Smooth muscle cell (in vitro differentiated cells): Measurements from ENCODE around the gene PTPRN2. TPM values are rescaled to one million over a fixed set of nuclear protein-coding genes. Genes with fewer than 3 reads are reported as not detected.

ENCODE experiments used
- DNase-seq: peaks from one replicate; lab custom pipeline; 2025; ENCODE audit not compliant: unreplicated experiment; lab: John Stamatoyannopoulos, UW
- H2AFZ ChIP-seq: fragments of 200-600 bp; sonication (generic); 2 replicates; pipeline ENCODE4 v1.6.0; 2016; ENCODE audit warnings: antibody characterized with exemption, low read depth, mild to moderate bottlenecking
- H3F3A ChIP-seq: fragments of 200-600 bp; sonication (generic); 2 replicates; pipeline ENCODE4 v1.6.0; 2017; ENCODE audit warnings: antibody characterized with exemption, low read depth
- H3K27ac ChIP-seq: fragments of 200-600 bp; sonication (generic); 2 replicates; pipeline ENCODE4 v1.5.1; 2016; ENCODE audit warnings: low read depth, mild to moderate bottlenecking
- H3K27me3 ChIP-seq: fragments of 200-600 bp; sonication (generic); 2 replicates; pipeline ENCODE4 v1.6.1; 2016; ENCODE audit warnings: low read depth, mild to moderate bottlenecking
- H3K36me3 ChIP-seq: fragments of 200-600 bp; sonication (generic); 2 replicates; pipeline ENCODE4 v1.5.1; 2016; ENCODE audit warnings: low read depth
- H3K4me1 ChIP-seq: fragments of 200-600 bp; sonication (generic); 2 replicates; pipeline ENCODE4 v1.5.1; 2016; ENCODE audit warnings: low read depth
- H3K4me2 ChIP-seq: fragments of 200-600 bp; sonication (generic); 2 replicates; pipeline ENCODE4 v1.6.0; 2016; ENCODE audit warnings: mild to moderate bottlenecking
- H3K4me3 ChIP-seq: fragments of 200-600 bp; sonication (generic); 2 replicates; pipeline ENCODE4 v1.5.1; 2016; ENCODE audit warnings: mild to moderate bottlenecking
- H3K79me2 ChIP-seq: fragments of 200-600 bp; sonication (generic); 2 replicates; pipeline ENCODE4 v1.6.0; 2016; ENCODE audit warnings: low read depth, mild to moderate bottlenecking
- H3K9ac ChIP-seq: fragments of 200-600 bp; sonication (generic); 2 replicates; pipeline ENCODE4 v1.6.0; 2016; ENCODE audit warnings: low read depth
- H3K9me3 ChIP-seq: fragments of 200-600 bp; sonication (generic); replicated peaks from 2 replicates; pipeline ENCODE4 v1.5.1; 2016; ENCODE audit warnings: low read depth
- H4K20me1 ChIP-seq: fragments of 200-600 bp; sonication (generic); 2 replicates; pipeline ENCODE4 v1.6.0; 2016; ENCODE audit warnings: low read depth
- CTCF ChIP-seq: fragments of 200-600 bp; sonication (generic); IDR thresholded peaks from 2 replicates; pipeline ENCODE4 v1.5.1; 2017; ENCODE audit warnings: borderline replicate concordance, mild to moderate bottlenecking, antibody characterized with exemption; ENCODE audit not compliant: insufficient read depth, poor library complexity, severe bottlenecking
- WGBS: methylation state at CpG from one replicate; pipeline ENCODE4 v1.1.7; 2016; ENCODE audit warnings: low lambda C conversion rate; 5-methylcytosine and 5-hydroxymethylcytosine counted together
- polyA plus RNA-seq: library from polyadenylated mRNA; unstranded; fragments of >200 nt; fragmentation: Nextera tagmentation; extraction: Ambion mirVana; gene quantifications from 2 replicates; pipeline ENCODE4 v1.2.1, GENCODE V29; 2016
- total RNA-seq: library from RNA; depleted of rRNA; stranded (reverse); fragments of >200 nt; gene quantifications from 2 replicates; pipeline ENCODE4 v1.2.3, GENCODE V29; 2014

The PTPRN2 gene
- total and polyA plus RNA-seq, 2 experiments from 2014 or later = 0.09 to 0.87 TPM

- TF ChIP-seq CTCF = no peak
- Histone ChIP-seq H3K27me3 (no peaks in the 10 kb centered on the region), H4K20me1 (no peaks in the 10 kb centered on the region), H3F3A (no peaks in the 10 kb centered on the region), H3K4me1 (peaks cover 10% of the 10 kb centered on the region), H3K9me3 (no peaks in the 10 kb centered on the region), H3K36me3 (no peaks in the 10 kb centered on the region), H3K4me3 (no peak overlapping the region), H3K9ac (no peak overlapping the region), H3K27ac (no peak overlapping the region), H3K4me2 (no peak overlapping the region), H3K79me2 (no peaks in the 10 kb centered on the region), H2AFZ (no peak overlapping the region)
- whole genome bisulfite sequencing = 94% methylated on average over 35 of the region's 35 CpGs
- no peak for DNase-seq
Measured at GRCh38 chr7:157832866-157833607, 754.6 kb downstream of the PTPRN2 start.

DNA sequence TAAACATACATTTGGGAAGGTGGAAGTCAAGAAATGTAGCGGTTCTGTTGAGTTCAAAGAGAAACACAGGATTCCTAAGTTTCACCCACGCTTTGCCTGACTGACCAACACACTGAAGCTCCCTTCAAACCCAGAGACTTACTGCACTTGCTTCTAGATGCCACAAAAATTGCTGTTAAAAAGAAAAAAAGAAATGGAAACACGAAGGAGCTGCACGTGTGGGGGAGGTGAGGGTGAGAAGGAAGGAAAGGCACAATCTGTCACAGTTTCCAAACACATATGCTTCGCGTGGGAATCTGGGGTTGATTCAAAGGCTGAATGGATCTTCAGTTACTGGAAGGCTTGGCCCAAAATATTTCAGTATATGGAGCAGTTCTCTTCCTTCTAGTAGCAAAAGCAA lies 755.2 kb downstream of the PTPRN2 start:
- Histone ChIP-seq H3K4me1 (peaks cover 10% of the 10 kb centered on the region), H3K27ac (no peak overlapping the region), H3F3A (no peaks in the 10 kb centered on the region), H2AFZ (no peak overlapping the region), H3K36me3 (no peaks in the 10 kb centered on the region), H4K20me1 (no peaks in the 10 kb centered on the region), H3K4me2 (no peak overlapping the region), H3K27me3 (no peaks in the 10 kb centered on the region), H3K9me3 (no peaks in the 10 kb centered on the region), H3K79me2 (no peaks in the 10 kb centered on the region), H3K9ac (no peak overlapping the region), H3K4me3 (no peak overlapping the region)
- 85% methylated on average over 6 of the region's 6 CpGs for WGBS
- DNase-seq = no peak
- TF ChIP-seq CTCF = no peak

- no peak for TF ChIP-seq CTCF
- Histone ChIP-seq H3F3A (no peaks in the 10 kb centered on the region), H3K4me3 (no peak overlapping the region), H3K27ac (no peak overlapping the region), H3K79me2 (no peaks in the 10 kb centered on the region), H4K20me1 (no peaks in the 10 kb centered on the region), H3K9me3 (no peaks in the 10 kb centered on the region), H3K9ac (no peak overlapping the region), H2AFZ (no peak overlapping the region), H3K36me3 (no peaks in the 10 kb centered on the region), H3K4me1 (peaks cover 10% of the 10 kb centered on the region), H3K27me3 (no peaks in the 10 kb centered on the region), H3K4me2 (no peak overlapping the region)
- WGBS = 96% methylated on average over 16 of the region's 16 CpGs
- no peak for DNase-seq
Measured at GRCh38 chr7:157832006-157832405, 755.6 kb downstream of the PTPRN2 start.
